Dermis blood vessel endothelial cell (primary cell): ENCODE data around the gene CDH11. TPM values are rescaled to one million over a fixed set of nuclear protein-coding genes. Genes with fewer than 3 reads are reported as not detected.

Source experiments
- DNase-seq: peaks from one replicate; pipeline ENCODE4 v3.0.0; 2010
- total RNA-seq: library from RNA; depleted of rRNA; stranded (reverse); fragments of >200 nt; gene quantifications from 2 replicates; pipeline ENCODE4 v1.2.3, GENCODE V29; 2014

Gene CDH11
- total RNA-seq, 1 donor from 2014 or later: 4.9 TPM

DNA sequence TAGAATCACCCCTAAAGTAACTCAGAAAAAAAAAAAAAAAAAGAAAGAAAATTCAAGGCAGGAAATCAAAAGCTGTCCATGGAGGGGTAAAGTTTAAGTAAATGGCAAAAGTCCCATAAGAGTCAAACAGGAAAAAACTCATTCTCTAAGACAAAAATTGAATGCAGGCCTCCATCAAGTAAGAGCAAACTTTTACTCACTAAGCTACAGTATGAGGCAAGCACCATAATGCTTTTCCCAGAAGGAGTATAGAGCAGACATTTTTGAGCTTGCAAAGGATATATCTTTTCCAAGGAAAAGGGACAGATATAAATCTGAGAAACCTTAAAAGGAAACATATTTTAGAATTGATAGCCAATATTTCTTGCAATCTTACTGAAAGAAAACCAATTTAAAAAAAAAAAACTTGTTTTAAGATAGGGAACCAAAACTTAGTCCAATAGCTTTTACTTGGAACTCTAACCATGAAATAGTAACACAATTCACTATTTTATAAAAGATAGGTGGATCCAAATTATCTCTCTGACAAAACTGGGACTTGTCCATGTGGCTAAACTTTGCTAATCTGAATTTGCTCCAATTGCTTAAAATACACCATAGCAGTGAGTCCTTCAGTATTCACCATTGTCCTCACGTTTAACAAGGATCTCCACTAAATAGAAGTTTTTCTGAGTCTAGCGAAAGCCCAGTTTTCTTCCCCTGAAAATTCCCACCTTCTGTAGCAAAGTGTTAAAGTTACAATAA, 99.8 kb downstream of the CDH11 start:
- DNase-seq: no peak

DNA sequence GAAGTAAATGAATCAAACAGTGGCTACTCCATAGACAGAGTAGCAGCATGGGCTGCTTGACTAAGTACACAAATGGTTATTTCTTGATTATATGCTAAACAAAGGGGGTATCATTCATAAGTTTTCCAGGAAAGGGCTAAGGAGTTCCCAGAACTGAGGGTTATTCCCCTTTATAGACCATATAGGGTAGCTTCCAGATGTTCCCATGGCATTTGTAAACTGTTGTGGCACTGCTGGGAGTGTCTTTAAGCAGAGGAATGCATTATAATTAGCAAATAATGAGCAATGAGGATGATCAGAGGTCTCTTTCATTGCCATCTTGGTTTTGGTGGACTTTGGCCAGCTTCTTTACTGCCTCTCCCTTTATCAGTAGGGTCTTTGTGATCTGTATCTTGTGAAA, 105.1 kb downstream of the CDH11 start:
- no peak for DNase-seq

DNA sequence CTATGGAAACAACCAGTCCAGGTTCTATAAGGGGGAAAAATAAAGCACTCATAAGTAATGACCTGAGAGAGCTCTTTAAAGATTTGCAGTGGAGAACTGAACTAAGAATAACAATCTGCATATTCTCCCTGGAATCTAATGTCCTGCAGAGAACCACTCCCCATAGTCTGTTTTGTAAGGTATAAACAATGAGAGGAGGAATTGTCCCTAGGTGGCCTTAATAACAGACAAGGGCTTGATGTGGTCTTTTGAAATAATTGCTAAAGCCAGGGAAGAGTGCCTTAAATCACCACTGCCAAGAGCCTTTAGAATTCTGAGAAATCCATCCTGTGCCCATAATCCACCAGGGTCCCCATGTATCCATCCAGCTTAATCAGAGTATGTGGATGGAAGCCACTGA, 106.3 kb downstream of the CDH11 start:
- no peak for DNase-seq

DNA sequence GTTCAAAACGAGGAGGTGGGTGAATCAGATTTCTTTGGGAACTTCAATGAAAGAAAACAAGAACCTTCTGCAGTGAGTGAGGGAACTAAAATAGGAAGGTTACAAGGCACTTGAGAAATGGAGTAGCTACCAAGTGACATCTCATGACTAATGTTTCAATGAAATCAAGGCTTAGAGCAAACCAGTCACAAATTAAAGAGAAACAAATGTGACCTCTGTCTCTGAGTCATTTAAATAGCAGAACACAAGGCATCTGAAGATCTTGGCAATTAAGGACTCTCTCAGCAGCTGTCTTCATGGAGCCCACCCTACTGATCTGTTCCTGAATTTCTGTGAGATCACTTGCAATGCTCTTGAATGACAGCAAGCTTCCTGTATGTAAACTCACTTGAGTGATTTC, 109.5 kb downstream of the CDH11 start:
- DNase-seq: no peak

DNA sequence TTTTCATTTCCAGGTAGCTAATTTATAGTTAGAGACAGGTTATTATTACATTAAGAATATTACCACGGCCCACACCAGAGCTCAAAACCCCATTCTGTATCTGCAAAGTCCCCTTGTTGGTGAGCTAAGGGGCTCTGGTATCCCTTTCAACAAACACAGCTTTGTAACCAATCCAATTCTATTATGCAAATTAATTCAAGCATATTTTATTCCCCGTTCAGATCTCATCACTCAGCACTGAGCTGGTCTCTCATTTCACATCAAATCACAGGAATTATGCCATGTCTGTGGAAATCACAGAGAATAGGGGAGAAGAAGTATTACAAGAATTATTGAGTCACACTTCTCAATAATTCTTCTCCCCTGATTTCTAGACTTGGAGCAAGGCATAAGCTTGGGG, 111.7 kb downstream of the CDH11 start:
- DNase-seq: no peak

DNA sequence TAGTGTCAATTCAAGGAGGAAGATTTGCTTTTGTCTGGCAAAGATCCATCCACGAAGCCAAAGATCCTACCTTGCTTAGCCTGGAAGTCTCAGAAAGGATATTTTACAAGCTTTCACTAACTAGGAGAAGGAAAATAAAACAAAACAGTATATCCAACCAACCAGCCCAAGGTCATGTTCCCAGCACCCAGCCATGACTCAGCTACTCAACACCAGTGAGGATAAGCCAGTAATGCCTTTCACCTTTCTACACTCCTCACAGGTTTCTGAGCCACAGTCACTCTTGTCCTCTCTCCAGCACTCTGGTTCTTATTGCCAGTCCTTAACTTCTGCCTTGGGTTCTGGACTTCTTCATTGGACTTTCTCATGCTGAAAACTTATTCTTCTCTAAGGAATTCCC, 116.2 kb downstream of the CDH11 start:
- no peak for DNase-seq

DNA sequence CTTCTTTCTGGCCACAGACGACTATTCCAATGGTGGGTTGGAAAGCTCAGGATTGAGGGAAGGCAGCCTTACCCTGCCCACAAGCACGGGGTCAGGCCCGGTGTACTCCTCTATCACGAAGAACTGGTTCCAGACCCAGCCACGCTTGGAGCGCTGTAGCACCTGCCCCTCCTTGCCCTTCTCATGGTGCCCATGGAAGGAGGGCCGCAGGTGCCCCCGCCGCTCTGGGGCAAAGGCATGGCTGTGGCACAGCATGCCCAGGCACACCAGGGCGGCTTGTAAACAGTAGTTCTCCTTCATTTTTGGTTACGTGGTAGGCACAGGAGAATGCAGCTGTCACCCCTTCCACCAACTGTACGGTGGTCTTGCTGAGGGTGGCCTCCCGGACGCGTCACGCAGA, 117.3 kb downstream of the CDH11 start:
- no peak for DNase-seq

DNA sequence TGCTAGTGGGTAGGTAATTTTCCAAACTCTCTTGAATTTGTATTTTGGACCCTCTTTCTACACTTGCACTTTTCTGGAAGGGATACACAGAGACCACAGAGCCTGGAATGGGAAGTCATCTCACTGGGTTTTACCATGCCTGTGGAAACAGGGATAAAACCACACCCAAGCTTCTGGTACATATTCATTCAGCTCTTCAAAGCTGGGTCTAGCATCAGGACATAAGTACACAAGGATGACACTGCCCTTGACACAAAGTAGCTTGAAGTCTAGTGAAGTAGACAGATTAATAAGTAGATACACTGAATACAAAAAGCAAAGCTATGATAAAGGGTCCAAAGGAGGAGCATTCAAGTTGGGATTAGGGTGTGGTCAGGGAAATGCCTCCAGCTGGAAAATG, 118.2 kb downstream of the CDH11 start:
- no peak for DNase-seq

DNA sequence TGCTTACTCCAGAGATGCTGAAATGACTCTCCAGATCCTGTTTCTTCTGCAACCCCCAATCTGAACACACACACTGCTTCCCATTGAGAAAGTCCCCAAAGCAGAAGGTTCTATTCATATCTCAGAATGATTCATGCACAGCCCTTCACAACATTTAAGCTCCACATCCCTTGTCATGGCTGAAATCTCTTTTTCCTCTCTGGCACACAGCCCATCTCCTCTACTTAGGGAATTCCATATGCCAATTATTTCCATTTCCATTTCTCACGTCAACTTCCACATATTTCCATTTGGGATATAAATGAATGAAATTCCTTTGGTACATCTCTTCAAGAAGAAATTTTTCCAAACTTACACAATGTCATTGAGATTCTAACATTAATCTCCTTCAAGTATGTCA, 119.6 kb downstream of the CDH11 start:
- DNase-seq: peak; percentile 2

DNA sequence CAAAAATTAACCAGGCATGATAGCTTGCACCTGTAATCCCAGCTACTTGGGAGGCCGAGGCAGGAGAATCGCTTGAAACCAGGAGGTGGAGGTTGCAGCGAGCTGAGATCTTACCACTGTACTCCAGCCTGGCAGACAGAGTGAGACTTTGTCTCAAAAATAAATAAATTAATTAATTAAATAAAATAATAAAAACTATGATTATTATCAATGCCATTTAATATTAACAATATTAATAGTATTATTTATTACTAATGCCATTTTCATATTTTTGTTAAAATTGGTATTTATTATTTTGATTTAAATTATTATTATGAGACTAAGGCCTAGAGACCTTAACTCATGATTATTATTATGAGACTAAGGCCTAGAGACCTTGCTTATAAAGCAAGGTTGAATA, 121.2 kb downstream of the CDH11 start:
- no peak for DNase-seq

DNA sequence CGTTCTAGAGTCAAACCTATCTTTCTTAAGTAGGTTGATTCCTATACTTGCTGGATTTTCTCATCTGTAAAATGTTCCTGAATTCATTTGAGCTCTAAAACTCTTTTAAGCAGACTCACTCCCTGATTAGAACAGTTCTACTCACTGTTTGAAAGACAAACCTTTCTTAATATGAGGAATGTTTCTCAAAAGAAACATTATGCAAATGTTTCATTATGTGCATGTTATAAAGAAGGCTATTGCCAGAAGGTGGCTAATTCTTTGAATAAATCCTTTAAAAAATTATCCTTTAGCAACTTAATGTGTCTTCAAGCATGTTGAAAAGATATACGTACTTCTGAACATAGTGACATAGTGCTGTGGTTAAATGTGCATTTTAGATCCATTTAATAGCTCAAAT, 124.1 kb downstream of the CDH11 start:
- no peak for DNase-seq

DNA sequence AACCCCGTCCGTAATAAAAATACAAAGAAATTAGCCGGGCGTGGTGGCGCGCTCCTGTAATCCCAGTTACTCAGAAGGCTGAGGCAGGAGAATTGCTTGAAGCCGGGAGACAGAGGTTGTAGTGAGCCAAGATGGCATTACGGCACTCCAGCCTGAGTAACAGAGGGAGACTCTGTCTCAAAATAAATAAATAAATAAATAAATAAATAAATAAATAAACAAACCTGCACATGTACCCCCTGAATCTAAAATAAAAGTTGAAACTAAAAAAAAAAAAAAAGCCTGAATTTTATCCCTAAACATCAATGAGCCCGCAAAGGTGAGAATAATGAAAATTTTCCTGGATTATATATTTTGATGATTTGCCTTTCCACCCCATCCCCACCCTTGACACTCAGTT, 124.7 kb downstream of the CDH11 start:
- DNase-seq: no peak

DNA sequence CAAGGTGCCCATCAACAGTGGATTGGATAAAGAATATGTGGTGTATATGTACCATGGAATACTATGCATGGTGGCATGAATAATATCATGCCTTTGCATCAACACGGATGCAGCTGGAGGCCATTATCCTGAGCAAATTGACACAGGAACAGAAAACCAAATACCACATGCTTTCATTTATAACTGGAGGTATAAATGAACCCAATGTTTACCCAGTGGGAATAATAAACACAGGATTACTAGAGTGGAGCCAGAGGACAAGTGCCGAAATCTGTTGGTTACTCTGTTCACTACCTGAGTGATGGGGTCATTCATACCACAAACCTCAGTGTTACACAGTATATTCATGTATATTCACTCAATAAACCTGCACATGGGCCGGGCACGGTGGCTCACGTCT, 125.2 kb downstream of the CDH11 start:
- DNase-seq: no peak

DNA sequence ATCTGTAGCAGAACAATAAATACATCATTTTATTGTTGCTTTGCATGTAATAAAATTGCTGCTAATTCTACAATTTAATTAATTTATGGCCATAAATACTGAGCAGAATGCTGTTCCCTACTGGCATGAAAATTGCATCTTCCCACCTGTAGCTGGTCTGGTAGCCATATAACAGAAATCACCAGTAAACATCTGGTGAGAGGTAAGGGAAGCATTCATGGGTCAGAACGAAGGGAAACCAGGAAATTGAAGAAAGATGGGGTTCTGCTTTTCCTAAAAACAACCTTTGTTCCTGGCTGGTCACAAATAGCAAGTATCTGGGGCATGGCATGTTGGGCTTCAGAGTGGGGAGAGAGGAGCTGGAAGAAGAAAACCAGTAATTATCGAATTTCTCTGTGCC, 128.4 kb downstream of the CDH11 start:
- DNase-seq: no peak

DNA sequence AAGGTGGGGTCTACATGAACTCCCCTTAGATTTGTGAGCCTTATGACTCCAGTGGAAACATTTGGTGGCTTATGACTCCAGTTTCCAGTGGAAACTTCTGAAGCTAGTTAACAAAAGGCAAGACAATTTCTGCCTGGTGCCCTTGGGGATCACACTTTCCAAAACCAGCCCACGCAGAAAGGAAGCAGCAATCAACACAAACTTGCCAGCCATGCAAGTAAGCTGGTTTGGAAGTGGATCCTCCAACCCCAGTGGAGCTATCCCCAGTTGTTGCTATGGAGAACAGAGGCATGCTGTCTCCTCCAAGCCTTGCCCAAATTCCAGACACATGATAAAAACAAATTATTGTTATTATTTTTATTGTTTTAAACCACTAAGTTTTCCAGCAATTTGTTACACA, 130.9 kb downstream of the CDH11 start:
- no peak for DNase-seq

DNA sequence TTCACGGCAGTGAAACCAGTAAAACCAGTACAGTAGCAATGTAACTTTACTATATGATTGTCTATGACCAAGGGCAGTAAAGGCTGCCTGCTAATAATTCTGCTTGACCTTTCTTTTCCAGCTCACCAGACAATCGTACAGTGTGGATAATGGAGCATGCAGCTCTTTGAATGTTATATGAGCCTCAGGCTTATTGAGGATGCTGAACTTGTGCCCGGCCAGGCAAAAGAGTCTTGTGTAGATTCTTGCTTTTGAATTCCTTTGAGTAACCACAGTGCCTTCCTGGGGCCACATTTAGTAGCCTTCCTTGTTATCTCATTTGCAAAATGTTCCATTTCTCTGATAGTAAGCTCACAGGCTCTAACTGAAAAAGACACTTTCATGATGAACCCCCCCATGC, 131.8 kb downstream of the CDH11 start:
- DNase-seq: no peak

DNA sequence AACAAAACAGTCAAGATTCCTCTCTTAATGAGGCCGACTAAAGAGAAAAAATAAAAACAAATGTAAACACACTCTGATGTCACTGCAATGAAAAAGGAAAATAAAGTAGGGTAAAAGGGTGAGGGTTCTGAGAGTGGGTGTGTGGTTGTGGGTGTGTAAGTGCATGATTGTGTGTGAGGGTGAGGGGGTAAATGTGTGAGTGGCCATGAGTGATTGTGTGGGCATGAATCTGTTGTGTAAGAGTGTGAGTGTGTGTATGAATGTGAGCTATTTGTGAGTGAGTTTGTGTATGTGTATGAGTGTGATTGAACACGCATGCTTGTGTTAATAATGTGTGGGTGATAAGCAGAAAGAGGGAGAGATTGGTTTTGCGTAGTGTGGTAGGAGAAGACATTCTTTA, 132.8 kb downstream of the CDH11 start:
- DNase-seq: no peak

DNA sequence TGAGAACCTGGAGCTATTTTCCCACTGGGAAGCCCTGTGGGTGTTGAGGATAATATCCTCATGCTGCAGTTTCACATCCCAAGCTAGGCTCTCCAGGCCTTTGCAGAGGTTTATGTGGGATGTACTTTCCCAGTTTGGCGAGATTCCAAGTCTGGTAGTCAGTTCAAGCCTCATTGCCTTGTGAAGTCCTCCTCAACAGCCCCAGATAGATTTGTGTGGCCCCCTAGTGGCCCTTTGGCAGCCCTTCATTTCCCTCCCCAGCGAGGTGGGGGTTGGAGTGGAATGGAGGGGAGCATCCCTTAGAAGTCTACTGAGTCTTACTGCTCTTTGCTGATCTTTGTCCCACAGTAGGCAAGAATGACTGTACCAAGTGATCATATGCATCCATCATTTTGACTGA, 137.9 kb downstream of the CDH11 start:
- DNase-seq: peak; percentile 11

DNA sequence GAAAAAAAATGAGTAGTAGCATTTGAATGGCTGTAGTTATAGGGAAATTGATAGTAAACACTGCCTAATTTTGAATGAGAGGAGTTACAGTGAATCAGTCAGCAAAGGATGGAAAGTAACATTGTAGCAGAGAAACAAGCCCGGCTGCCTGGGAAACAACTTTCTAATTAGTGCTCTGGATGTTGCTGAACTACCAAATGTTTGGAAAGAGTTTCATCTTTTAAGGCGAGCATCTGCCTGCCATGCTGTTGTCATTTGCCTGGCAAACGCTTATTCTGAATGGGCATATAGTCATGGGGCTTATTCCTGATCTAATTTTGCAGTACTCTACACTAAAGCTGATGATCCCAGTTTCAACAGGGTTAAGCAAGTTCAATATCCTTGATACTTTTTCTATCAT, 138.6 kb downstream of the CDH11 start:
- no peak for DNase-seq

DNA sequence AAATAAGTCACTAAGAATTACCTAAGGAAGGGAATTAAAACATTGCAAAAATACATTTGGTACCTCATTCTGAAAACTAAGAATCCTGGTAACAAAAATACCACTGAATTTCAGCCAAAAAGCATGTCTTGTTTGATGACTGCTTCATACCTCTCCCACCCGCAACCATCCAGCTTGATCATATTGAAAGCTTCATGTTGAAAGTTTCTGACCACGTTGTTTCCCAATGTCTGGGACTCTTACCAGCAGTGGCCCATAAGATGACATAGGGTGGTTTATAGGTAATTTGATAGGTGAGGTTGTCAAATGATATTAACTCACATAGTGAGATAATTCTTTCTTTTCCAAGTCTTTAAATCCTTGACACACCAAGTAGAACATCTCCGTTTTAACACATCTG, 139.3 kb downstream of the CDH11 start:
- no peak for DNase-seq

DNA sequence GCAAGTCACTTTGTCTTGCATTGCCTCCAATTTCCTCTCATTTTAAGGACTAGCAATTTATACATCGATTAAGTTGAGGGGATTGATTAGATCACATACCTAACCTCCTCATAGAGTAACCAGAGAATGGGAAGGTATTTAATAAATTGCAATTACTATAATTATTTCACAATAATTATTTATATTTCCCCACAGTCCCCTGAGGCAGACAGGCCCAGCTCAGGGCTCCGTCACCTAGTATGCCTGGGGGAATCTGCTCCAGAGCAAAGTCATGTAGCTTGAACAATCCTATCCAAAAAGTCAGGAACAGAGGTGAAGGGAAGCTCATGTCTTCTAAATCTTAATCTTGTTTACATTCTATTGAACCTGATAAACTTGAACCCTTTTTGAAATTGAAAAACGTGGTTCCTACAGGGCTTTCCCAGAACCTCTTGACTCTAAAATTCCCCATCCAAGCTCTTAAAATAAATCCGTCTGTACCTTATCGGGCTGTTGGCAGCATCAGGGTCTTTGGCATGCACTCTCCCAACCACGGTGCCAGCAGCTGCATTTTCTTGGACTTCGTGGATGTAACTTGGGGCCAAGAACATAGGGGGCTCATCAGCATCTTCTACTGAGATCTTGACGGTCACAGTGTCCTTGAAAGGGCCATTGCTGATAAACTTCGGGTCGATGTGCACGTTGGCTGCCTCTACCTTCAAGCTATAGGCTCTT, 140.1 kb downstream of the CDH11 start:
- no peak for DNase-seq

DNA sequence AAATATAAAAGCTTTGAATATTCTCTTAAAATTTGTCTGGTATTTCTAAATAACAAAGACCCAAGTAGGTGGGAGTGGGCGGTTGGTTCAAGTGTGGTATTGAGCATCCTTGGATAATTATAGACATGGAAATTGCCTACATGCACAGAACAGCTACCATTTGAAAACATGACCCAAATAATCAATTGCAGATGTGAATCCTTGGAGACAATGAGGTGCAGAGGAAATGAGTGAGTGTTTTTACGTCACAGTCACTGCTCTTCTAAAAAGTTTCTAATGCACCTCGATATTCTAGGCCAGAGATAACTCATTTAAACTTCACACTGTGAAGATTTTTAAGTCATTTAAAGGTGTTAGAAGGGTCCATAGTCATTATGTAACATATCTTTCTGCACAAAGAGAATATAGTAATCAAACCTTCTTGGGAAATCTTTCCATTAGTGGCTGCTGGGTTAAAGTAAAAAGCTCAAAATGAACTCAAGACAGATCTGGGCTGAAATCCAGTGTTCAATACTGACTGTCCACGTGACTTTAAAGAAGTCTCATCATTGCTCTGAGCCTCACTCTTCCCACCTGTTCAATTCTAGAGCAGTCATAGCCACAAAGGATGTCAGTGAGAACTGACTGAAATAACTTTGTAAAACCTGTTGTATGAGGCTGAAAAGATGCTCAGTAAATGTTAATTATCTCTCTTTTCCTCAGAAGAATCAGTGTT, 144.5 kb downstream of the CDH11 start:
- DNase-seq: no peak

DNA sequence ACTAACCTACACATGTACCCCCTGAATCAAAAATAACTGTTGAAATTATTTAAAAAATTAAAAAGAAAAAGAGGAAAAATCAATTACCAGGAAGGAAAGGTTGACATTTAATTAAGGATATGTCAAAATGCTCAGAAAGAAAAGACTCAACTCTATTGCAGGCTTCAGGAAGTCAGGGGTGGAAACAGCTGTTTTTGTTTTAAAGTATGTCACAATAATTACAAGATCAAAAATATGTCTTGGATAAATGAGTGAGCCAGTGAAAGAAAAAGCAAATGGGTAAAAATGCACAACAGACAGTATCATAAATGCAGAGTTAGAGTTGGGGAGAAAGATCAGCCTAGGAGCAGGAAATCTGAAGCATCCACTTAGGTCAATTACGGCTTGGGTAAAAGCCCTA, 146.0 kb downstream of the CDH11 start:
- no peak for DNase-seq

DNA sequence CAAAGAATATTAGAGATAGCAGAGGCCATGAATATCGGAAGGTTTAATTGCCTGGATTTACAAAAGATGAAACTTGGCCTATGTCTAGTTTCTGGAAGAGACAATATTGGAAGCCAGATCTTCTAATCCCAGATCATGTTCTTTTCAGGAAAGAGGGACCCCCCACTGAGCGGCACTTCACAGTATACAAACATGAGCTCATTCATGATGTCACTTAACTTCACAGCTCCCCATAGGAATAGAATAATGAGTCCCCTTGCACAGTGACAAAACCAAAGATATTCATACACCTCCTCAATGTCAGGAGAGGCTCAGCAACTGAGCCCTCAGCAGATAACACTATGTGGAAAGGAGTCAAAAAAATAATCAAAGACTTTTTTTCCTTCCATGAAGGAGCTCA, 147.5 kb downstream of the CDH11 start:
- no peak for DNase-seq
